GM23338 (cell line): ENCODE data around the gene KSR2. TPM values are rescaled to one million over a fixed set of nuclear protein-coding genes. Genes with fewer than 3 reads are reported as not detected.

Source experiments
- ATAC-seq: fragments of 200-7000 bp; cut with Tn5 transposase; 3 replicates; pipeline ENCODE4 v1.9.1; 2020
- DNase-seq: peaks from one replicate; pipeline ENCODE4 v3.0.0-alpha.2; 2015; ENCODE audit warnings: low spot score
- H2AFZ ChIP-seq: fragments of 200-600 bp; sonication (generic); 2 replicates; pipeline ENCODE4 v1.8.0; 2016; ENCODE audit warnings: antibody characterized with exemption, mild to moderate bottlenecking, moderate library complexity
- H3F3A ChIP-seq: fragments of 200-600 bp; sonication (generic); replicated peaks from 2 replicates; pipeline ENCODE4 v1.8.0; 2017; ENCODE audit warnings: antibody characterized with exemption, mixed run types, low read depth
- H3K27ac ChIP-seq: fragments of 200-600 bp; sonication (generic); 2 replicates; pipeline ENCODE4 v1.6.1; 2016; ENCODE audit warnings: low read depth
- H3K27me3 ChIP-seq: fragments of 200-600 bp; sonication (generic); 2 replicates; pipeline ENCODE4 v1.8.0; 2016; ENCODE audit warnings: mild to moderate bottlenecking, mixed run types, moderate library complexity; ENCODE audit not compliant: insufficient read depth
- H3K36me3 ChIP-seq: fragments of 200-600 bp; sonication (generic); 2 replicates; pipeline ENCODE4 v1.8.0; 2016; ENCODE audit warnings: mild to moderate bottlenecking; ENCODE audit not compliant: insufficient read depth
- H3K4me1 ChIP-seq: fragments of 200-600 bp; sonication (generic); 2 replicates; pipeline ENCODE4 v1.8.0; 2016; ENCODE audit warnings: mild to moderate bottlenecking, moderate library complexity; ENCODE audit not compliant: insufficient read depth
- H3K4me2 ChIP-seq: fragments of 200-600 bp; sonication (generic); 2 replicates; pipeline ENCODE4 v1.7.1; 2017; ENCODE audit warnings: mixed run types
- H3K4me3 ChIP-seq: fragments of 200-600 bp; sonication (generic); 2 replicates; pipeline ENCODE4 v1.6.1; 2016; ENCODE audit warnings: mixed run types
- H3K79me2 ChIP-seq: fragments of 200-600 bp; sonication (generic); replicated peaks from 2 replicates; pipeline ENCODE4 v1.8.0; 2017; ENCODE audit warnings: mild to moderate bottlenecking; ENCODE audit not compliant: insufficient read depth
- H3K9me2 ChIP-seq: fragments of 200-600 bp; sonication (generic); 2 replicates; pipeline ENCODE4 v1.8.0; 2017; ENCODE audit not compliant: insufficient read depth
- H4K20me1 ChIP-seq: fragments of 200-600 bp; sonication (generic); replicated peaks from 2 replicates; pipeline ENCODE4 v1.8.0; 2017; ENCODE audit warnings: mild to moderate bottlenecking; ENCODE audit not compliant: insufficient read depth
- H3K27ac Mint-ChIP-seq: 2 replicates; pipeline ENCODE4 v1.8.0; 2020; ENCODE audit warnings: inconsistent platforms, mild to moderate bottlenecking, moderate library complexity, mixed read lengths
- H3K27me3 Mint-ChIP-seq: 3 replicates; pipeline ENCODE4 v1.8.0; 2022; ENCODE audit warnings: low read depth, mild to moderate bottlenecking, moderate library complexity, mixed read lengths, inconsistent platforms; ENCODE audit not compliant: insufficient read depth, poor library complexity
- H3K36me3 Mint-ChIP-seq: 3 replicates; pipeline ENCODE4 v1.8.0; 2021; ENCODE audit warnings: low read depth, mild to moderate bottlenecking, inconsistent platforms, moderate library complexity, mixed read lengths
- H3K4me1 Mint-ChIP-seq: 3 replicates; pipeline ENCODE4 v1.8.0; 2020; ENCODE audit warnings: mild to moderate bottlenecking, inconsistent platforms, mixed read lengths
- H3K4me3 Mint-ChIP-seq: 3 replicates; pipeline ENCODE4 v1.8.0; 2021; ENCODE audit warnings: moderate library complexity, mild to moderate bottlenecking, inconsistent platforms, mixed read lengths
- H3K9me3 Mint-ChIP-seq: 3 replicates; pipeline ENCODE4 v1.8.0; 2020; ENCODE audit warnings: moderate library complexity, mild to moderate bottlenecking, inconsistent platforms, mixed read lengths
- EZH2phosphoT487 ChIP-seq: fragments of 200-600 bp; sonication (generic); IDR thresholded peaks from one replicate; pipeline ENCODE4 v1.8.1; 2018; ENCODE audit warnings: antibody characterized with exemption; ENCODE audit not compliant: unreplicated experiment
- NANOG ChIP-seq: IDR thresholded peaks from 2 replicates; pipeline ENCODE4 v1.6.1; 2016; ENCODE audit warnings: antibody characterized with exemption, borderline replicate concordance
- POLR2AphosphoS5 ChIP-seq: IDR thresholded peaks from 2 replicates; pipeline ENCODE4 v1.6.1; 2016; ENCODE audit warnings: antibody characterized with exemption, low read depth
- STAT1 ChIP-seq: IDR thresholded peaks from one replicate; pipeline ENCODE4 v1.6.1; 2016; ENCODE audit warnings: antibody characterized with exemption; ENCODE audit not compliant: unreplicated experiment
- ZNF114 ChIP-seq: fragments of 250-450 bp; sonication (Bioruptor Pico); IDR thresholded peaks from 2 replicates; pipeline ENCODE4 v1.5.0; 2020; ENCODE audit warnings: mild to moderate bottlenecking, moderate library complexity
- polyA plus RNA-seq: library from polyadenylated mRNA; unstranded; fragments of >200 nt; fragmentation: Nextera tagmentation; extraction: Ambion mirVana; gene quantifications from 2 replicates; pipeline ENCODE4 v1.2.1, GENCODE V29; 2016
- total RNA-seq: library from RNA; depleted of rRNA; stranded (reverse); fragments of >200 nt; shearing (Covaris generic); gene quantifications from 2 replicates; pipeline ENCODE4 v1.2.3, GENCODE V29; 2014
- TF ChIP-seq, protein P1 (sequence below): IDR thresholded peaks from one replicate; pipeline ENCODE4 v1.6.1; 2018; ENCODE audit warnings: antibody characterized with exemption; ENCODE audit not compliant: unreplicated experiment
- TF ChIP-seq, protein P2 (sequence below), 2 experiments: fragments of 200-600 bp in 1 of 2; sonication (generic) in 1 of 2; conservative IDR thresholded peaks; 2 replicates each; pipeline versions ENCODE4 v1.5.1 to v1.6.1; 2016 to 2017; ENCODE audit warnings: antibody characterized with exemption in 2 of 2, low read depth in 2 of 2, mild to moderate bottlenecking in 2 of 2, moderate library complexity in 1 of 2
- TF ChIP-seq, protein P3 (sequence below): IDR thresholded peaks from 2 replicates; pipeline ENCODE4 v1.6.1; 2016; ENCODE audit warnings: antibody characterized with exemption

The KSR2 gene
- total and polyA plus RNA-seq, 2 experiments from 2014 or later: 1.1 to 2.7 TPM

DNA sequence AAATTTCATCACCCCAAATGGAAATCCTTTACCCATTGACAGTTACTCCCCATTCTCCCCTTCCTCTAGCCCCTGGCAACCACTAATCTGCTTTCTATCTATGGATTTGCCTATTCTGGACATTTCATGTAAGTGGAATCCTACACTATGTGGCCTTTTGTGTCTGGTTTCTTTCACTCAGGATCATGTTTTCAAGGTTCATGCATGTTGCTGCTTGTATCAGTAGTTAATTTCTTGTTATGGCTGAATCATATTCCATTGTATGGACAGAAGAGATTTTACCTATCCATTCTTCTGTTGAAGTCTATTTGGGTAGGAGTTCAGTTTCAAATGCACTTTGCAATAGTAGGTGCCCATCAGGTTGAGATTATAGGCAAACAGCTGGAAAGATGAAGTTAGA, 49.1 kb upstream of the KSR2 start (continued):
- TF ChIP-seq, protein P1, sequence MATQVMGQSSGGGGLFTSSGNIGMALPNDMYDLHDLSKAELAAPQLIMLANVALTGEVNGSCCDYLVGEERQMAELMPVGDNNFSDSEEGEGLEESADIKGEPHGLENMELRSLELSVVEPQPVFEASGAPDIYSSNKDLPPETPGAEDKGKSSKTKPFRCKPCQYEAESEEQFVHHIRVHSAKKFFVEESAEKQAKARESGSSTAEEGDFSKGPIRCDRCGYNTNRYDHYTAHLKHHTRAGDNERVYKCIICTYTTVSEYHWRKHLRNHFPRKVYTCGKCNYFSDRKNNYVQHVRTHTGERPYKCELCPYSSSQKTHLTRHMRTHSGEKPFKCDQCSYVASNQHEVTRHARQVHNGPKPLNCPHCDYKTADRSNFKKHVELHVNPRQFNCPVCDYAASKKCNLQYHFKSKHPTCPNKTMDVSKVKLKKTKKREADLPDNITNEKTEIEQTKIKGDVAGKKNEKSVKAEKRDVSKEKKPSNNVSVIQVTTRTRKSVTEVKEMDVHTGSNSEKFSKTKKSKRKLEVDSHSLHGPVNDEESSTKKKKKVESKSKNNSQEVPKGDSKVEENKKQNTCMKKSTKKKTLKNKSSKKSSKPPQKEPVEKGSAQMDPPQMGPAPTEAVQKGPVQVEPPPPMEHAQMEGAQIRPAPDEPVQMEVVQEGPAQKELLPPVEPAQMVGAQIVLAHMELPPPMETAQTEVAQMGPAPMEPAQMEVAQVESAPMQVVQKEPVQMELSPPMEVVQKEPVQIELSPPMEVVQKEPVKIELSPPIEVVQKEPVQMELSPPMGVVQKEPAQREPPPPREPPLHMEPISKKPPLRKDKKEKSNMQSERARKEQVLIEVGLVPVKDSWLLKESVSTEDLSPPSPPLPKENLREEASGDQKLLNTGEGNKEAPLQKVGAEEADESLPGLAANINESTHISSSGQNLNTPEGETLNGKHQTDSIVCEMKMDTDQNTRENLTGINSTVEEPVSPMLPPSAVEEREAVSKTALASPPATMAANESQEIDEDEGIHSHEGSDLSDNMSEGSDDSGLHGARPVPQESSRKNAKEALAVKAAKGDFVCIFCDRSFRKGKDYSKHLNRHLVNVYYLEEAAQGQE: no peak
- TF ChIP-seq NANOG (no peak), STAT1 (no peak)
- TF ChIP-seq, protein P2, sequence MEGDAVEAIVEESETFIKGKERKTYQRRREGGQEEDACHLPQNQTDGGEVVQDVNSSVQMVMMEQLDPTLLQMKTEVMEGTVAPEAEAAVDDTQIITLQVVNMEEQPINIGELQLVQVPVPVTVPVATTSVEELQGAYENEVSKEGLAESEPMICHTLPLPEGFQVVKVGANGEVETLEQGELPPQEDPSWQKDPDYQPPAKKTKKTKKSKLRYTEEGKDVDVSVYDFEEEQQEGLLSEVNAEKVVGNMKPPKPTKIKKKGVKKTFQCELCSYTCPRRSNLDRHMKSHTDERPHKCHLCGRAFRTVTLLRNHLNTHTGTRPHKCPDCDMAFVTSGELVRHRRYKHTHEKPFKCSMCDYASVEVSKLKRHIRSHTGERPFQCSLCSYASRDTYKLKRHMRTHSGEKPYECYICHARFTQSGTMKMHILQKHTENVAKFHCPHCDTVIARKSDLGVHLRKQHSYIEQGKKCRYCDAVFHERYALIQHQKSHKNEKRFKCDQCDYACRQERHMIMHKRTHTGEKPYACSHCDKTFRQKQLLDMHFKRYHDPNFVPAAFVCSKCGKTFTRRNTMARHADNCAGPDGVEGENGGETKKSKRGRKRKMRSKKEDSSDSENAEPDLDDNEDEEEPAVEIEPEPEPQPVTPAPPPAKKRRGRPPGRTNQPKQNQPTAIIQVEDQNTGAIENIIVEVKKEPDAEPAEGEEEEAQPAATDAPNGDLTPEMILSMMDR (conservative IDR thresholded peaks at IDR 0.05; ENCODE audit: low read depth in 2 of 2): no peak

DNA sequence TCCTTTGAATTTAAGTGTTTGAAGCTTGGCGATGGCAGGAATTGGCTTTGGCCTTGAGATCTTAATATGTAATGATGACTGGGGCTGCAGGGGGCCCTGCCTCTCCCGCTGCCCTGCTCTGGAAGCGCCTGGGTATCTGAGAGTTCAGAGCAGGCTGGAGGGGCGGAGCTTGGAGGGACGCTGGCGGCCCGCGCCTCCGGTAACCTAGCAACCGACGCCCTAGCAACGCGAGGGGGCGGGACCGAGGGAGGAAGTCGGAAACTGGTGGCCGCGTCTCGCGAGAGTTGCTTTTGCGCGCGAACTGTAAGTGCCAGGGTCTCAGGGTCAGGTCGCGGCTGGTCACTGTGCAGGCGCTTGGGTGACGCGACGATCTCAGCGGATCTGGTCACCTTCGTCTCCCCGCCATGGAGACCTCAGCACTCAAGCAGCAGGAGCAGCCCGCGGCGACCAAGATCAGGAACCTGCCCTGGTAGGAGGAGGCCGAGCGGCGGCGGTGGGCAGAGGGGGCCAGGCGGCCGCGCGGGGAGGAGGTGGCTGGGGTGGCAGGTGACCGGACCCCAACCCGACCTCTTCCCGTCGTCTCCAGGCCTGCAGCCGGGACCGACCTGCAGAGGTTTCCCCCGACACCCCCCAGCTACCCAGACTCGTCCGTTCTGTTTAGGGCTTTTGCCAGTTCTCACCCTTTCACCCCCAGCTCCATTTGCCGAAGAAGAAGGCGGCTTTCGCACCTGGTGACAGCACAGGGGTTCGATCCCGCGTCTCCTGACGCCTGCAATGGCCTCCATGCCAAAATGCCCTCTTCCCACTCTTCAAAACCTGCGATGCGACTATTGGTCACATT, 47.9 kb upstream of the KSR2 start, which contains the start of gene RFC5:
Gene RFC5, plus strand, starts transcription at position 280 of the 841 bp plus-strand sequence. Its CDS starts 125 bp downstream, at position 405.
- no peaks in the 10 kb centered on the region for H3K27me3 ChIP-seq

More for the DNA sequence above, 47.9 kb upstream of the KSR2 start, which contains the start of gene RFC5:
- Mint-ChIP-seq H3K4me3 (peak within 1 kb of the TSS; percentile 95), H3K9me3 (no peaks in the 10 kb centered on the region), H3K27ac (peak within 1 kb of the TSS; percentile 97), H3K36me3 (peaks cover 36% of the 10 kb centered on the region), H3K27me3 (peaks cover 11% of the 10 kb centered on the region), H3K4me1 (peaks cover 13% of the 10 kb centered on the region)
- Histone ChIP-seq H3K36me3 (peaks cover 26% of the 10 kb centered on the region), H3K9me2 (no peaks in the 10 kb centered on the region), H3K79me2 (peaks cover 27% of the 10 kb centered on the region), H3K27ac (no peak within 1 kb of the TSS; the same call in 1 of the 2 replicates), H3K4me2 (peak within 1 kb of the TSS; percentile 92), H3K4me3 (peak within 1 kb of the TSS; percentile 98), H3K4me1 (peaks cover 13% of the 10 kb centered on the region), H3F3A (no peaks in the 10 kb centered on the region), H2AFZ (peak within 1 kb of the TSS; percentile 91), H4K20me1 (peaks cover 5% of the 10 kb centered on the region)
- TF ChIP-seq, protein P3, sequence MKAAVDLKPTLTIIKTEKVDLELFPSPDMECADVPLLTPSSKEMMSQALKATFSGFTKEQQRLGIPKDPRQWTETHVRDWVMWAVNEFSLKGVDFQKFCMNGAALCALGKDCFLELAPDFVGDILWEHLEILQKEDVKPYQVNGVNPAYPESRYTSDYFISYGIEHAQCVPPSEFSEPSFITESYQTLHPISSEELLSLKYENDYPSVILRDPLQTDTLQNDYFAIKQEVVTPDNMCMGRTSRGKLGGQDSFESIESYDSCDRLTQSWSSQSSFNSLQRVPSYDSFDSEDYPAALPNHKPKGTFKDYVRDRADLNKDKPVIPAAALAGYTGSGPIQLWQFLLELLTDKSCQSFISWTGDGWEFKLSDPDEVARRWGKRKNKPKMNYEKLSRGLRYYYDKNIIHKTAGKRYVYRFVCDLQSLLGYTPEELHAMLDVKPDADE: peak; percentile 46; the same call in 1 of the 2 replicates
- TF ChIP-seq POLR2AphosphoS5: peak; percentile 96
- no peak for TF ChIP-seq EZH2phosphoT487
- TF ChIP-seq ZNF114 (CRISPR knock-in tag): no peak
- ATAC-seq (peak; percentile 98), DNase-seq (peak; percentile 100)
